H1 (cell line): ENCODE data around the gene TCF7L2. TPM values are rescaled to one million over a fixed set of nuclear protein-coding genes. Genes with fewer than 3 reads are reported as not detected.
A peak's percentile ranks its signal among the peaks of the same experiment; 100 is the strongest.

Experiments
- CTCF ChIA-PET: fragments of 300-600 bp; sonication (Branson Sonifier 250); formaldehyde crosslinking; loops from one replicate; lab custom pipeline; 2021; ENCODE audit not compliant: partially characterized antibody; lab: Charles Lee
- POLR2A ChIA-PET: fragments of 300-600 bp; sonication (Branson Sonifier 250); formaldehyde crosslinking; loops from one replicate; lab custom pipeline; 2021; ENCODE audit warnings: inconsistent platforms; ENCODE audit not compliant: partially characterized antibody; lab: Charles Lee
- DNase-seq, 2 experiments: peaks; one replicate each; pipeline versions ENCODE4 v3.0.0 to v3.0.0-alpha.2; 2010 to 2022; ENCODE audit warnings: low spot score in 2 of 2, low read depth in 1 of 2, mixed read lengths in 1 of 2
- FAIRE-seq: peaks from 2 replicates; lab custom pipeline; 2011; peaks lifted over from hg19 to GRCh38; lab: Jason Lieb, UNC
- H2AFZ ChIP-seq: 2 replicates; pipeline ENCODE4 v1.8.1; 2012; ENCODE audit warnings: low read length, inconsistent platforms
- H2AK5ac ChIP-seq: 2 replicates; pipeline ENCODE4 v1.6.1; 2013; ENCODE audit warnings: low read depth, low read length
- H2BK120ac ChIP-seq: replicated peaks from 2 replicates; pipeline ENCODE3; 2013; ENCODE audit warnings: low read depth, low read length, inconsistent platforms
- H2BK12ac ChIP-seq: 2 replicates; pipeline ENCODE4 v1.6.1; 2013; ENCODE audit warnings: low read depth, low read length
- H2BK15ac ChIP-seq: 2 replicates; pipeline ENCODE4 v1.6.1; 2013; ENCODE audit warnings: low read length
- H2BK20ac ChIP-seq: 2 replicates; pipeline ENCODE4 v1.6.1; 2013; ENCODE audit warnings: low read length
- H2BK5ac ChIP-seq: 2 replicates; pipeline ENCODE4 v1.6.1; 2013; ENCODE audit warnings: low read depth, low read length
- H3K14ac ChIP-seq: 2 replicates; pipeline ENCODE4 v1.6.1; 2013; ENCODE audit warnings: inconsistent platforms; ENCODE audit not compliant: insufficient read length
- H3K18ac ChIP-seq: 2 replicates; pipeline ENCODE4 v1.6.1; 2013; ENCODE audit warnings: low read length; ENCODE audit errors: extremely low read depth
- H3K23ac ChIP-seq: 2 replicates; pipeline ENCODE4 v1.6.1; 2013; ENCODE audit warnings: inconsistent platforms; ENCODE audit not compliant: insufficient read length
- H3K23me2 ChIP-seq: 2 replicates; pipeline ENCODE4 v1.6.1; 2013; ENCODE audit warnings: low read depth, low read length
- H3K27ac ChIP-seq: 2 replicates; pipeline ENCODE4 v1.6.1; 2011; ENCODE audit warnings: low read depth, low read length, inconsistent platforms
- H3K27me3 ChIP-seq, 4 experiments: replicated peaks in 1 of 4; 1 replicate in 1 of 4; 2 replicates in 3 of 4; pipeline versions ENCODE4 v1.6.1 to v1.8.1; 2011 to 2013; ENCODE audit warnings: low read length in 3 of 4, mild to moderate bottlenecking in 3 of 4, inconsistent platforms in 2 of 4, mixed read lengths in 2 of 4, moderate library complexity in 1 of 4; ENCODE audit not compliant: control insufficient read depth in 3 of 4, insufficient read depth in 3 of 4; ENCODE audit errors: extremely low read depth in 1 of 4
- H3K36me3 ChIP-seq, 4 experiments: 2 replicates each; pipeline versions ENCODE4 v1.6.1 to v1.8.1; 2011 to 2013; ENCODE audit warnings: mild to moderate bottlenecking in 4 of 4, low read length in 3 of 4, moderate library complexity in 2 of 4, control low read depth in 1 of 4, inconsistent platforms in 1 of 4; ENCODE audit not compliant: insufficient read depth in 4 of 4, control insufficient read depth in 2 of 4
- H3K4ac ChIP-seq: replicated peaks from 2 replicates; pipeline ENCODE3; 2013; ENCODE audit warnings: low read length, low read depth, mixed read lengths, inconsistent platforms; ENCODE audit not compliant: insufficient read length
- H3K4me1 ChIP-seq, 4 experiments: replicated peaks in 1 of 4; 1 replicate in 1 of 4; 2 replicates in 3 of 4; pipeline versions ENCODE4 v1.6.1 to v1.8.1; 2011 to 2013; ENCODE audit warnings: low read length in 3 of 4, inconsistent platforms in 2 of 4, mixed read lengths in 1 of 4; ENCODE audit not compliant: insufficient read depth in 4 of 4, control insufficient read depth in 3 of 4
- H3K4me2 ChIP-seq, 2 experiments: 2 replicates each; pipeline versions ENCODE4 v1.6.1 to v1.8.1; 2011 to 2013; ENCODE audit warnings: low read depth in 2 of 2, low read length in 2 of 2, control low read depth in 1 of 2, inconsistent platforms in 1 of 2, mild to moderate bottlenecking in 1 of 2; ENCODE audit not compliant: insufficient read depth in 1 of 2
- H3K4me3 ChIP-seq, 4 experiments: fragments of 200-600, 300-600 bp in 1 of 4; sonication (generic), shearing (Covaris generic), sonication (Bioruptor Twin) in 1 of 4; 2 replicates each; pipeline versions ENCODE4 v1.5.1 to v1.8.1; 2011 to 2016; ENCODE audit warnings: low read length in 4 of 4, low read depth in 3 of 4, control low read depth in 2 of 4, inconsistent platforms in 2 of 4, mild to moderate bottlenecking in 2 of 4, mixed read lengths in 1 of 4, moderate library complexity in 1 of 4; ENCODE audit not compliant: insufficient read depth in 2 of 4; ENCODE audit errors: extremely low read depth in 1 of 4
- H3K56ac ChIP-seq: replicated peaks from 2 replicates; pipeline ENCODE3; 2013; ENCODE audit warnings: low read depth, mild to moderate bottlenecking, mixed read lengths, low read length, inconsistent platforms; ENCODE audit not compliant: insufficient read length
- H3K79me1 ChIP-seq: 2 replicates; pipeline ENCODE4 v1.6.1; 2013; ENCODE audit warnings: low read depth, low read length, control low read depth
- H3K79me2 ChIP-seq, 2 experiments: 2 replicates each; pipeline versions ENCODE4 v1.6.1 to v1.8.1; 2012 to 2013; ENCODE audit warnings: low read length in 2 of 2, mild to moderate bottlenecking in 2 of 2, inconsistent platforms in 1 of 2; ENCODE audit not compliant: insufficient read depth in 2 of 2, control insufficient read depth in 1 of 2
- H3K9ac ChIP-seq, 4 experiments: replicated peaks in 1 of 4; 1 replicate in 1 of 4; 2 replicates in 3 of 4; pipeline versions ENCODE4 v1.6.1 to v1.8.1; 2011 to 2013; ENCODE audit warnings: low read depth in 3 of 4, low read length in 3 of 4, control low read depth in 2 of 4, mild to moderate bottlenecking in 2 of 4, moderate library complexity in 2 of 4, inconsistent platforms in 1 of 4; ENCODE audit errors: extremely low read depth in 1 of 4
- H3K9me3 ChIP-seq, 2 experiments: 2 replicates each; pipeline versions ENCODE4 v1.6.1 to v1.8.1; 2012 to 2013; ENCODE audit warnings: mild to moderate bottlenecking in 2 of 2, moderate library complexity in 2 of 2, control low read depth in 1 of 2, inconsistent platforms in 1 of 2, low read depth in 1 of 2, low read length in 1 of 2, mixed read lengths in 1 of 2; ENCODE audit not compliant: insufficient read depth in 2 of 2
- H4K20me1 ChIP-seq, 2 experiments: replicated peaks in 1 of 2; 2 replicates each; pipeline versions ENCODE3 to v1.8.1; 2011 to 2013; ENCODE audit warnings: inconsistent platforms in 2 of 2, low read length in 2 of 2, mild to moderate bottlenecking in 1 of 2; ENCODE audit not compliant: insufficient read depth in 2 of 2, control insufficient read depth in 1 of 2
- H4K5ac ChIP-seq: 2 replicates; pipeline ENCODE4 v1.6.1; 2013; ENCODE audit warnings: low read length, low read depth, mixed read lengths, inconsistent platforms; ENCODE audit not compliant: insufficient read length
- H4K8ac ChIP-seq: 2 replicates; pipeline ENCODE4 v1.8.0; 2013; ENCODE audit warnings: mild to moderate bottlenecking, moderate library complexity, low read length, inconsistent platforms; ENCODE audit not compliant: insufficient read depth; ENCODE audit errors: extremely low read depth
- H4K91ac ChIP-seq: replicated peaks from 2 replicates; pipeline ENCODE3; 2013; ENCODE audit warnings: low read length, mixed read lengths, inconsistent platforms; ENCODE audit not compliant: insufficient read length
- CBX5 ChIP-seq: fragments of 300-800, 300-1000 bp; sonication (generic); IDR thresholded peaks from 2 replicates; pipeline ENCODE4 v1.7.1; 2016; ENCODE audit warnings: antibody characterized with exemption, low read length, low read depth
- CHD1 ChIP-seq: IDR thresholded peaks from 2 replicates; pipeline ENCODE4 v1.6.1; 2012; ENCODE audit warnings: low read depth, low read length, improper control_type of control experiment
- CTBP2 ChIP-seq: IDR thresholded peaks from 2 replicates; pipeline ENCODE4 v1.7.0; 2011; ENCODE audit warnings: borderline replicate concordance, mild to moderate bottlenecking, moderate library complexity, mixed read lengths, low read length; ENCODE audit not compliant: insufficient read depth, insufficient read length
- KDM5A ChIP-seq: fragments of 200-600 bp; IDR thresholded peaks from 2 replicates; pipeline ENCODE4 v1.7.1; 2012; ENCODE audit warnings: mild to moderate bottlenecking, low read length, inconsistent platforms, mixed read lengths
- TAF7 ChIP-seq: optimal IDR thresholded peaks from 2 replicates; pipeline ENCODE3; 2011; ENCODE audit warnings: low read depth, mild to moderate bottlenecking, inconsistent platforms, low read length, moderate library complexity, borderline replicate concordance
- WGBS, 2 experiments: shearing (Covaris generic) in 1 of 2; methylation state at CpG; one replicate each; pipeline versions ENCODE4 v1.1.6 to v1.1.7; 2013 to 2015; ENCODE audit warnings: low lambda C conversion rate in 2 of 2, mixed read lengths in 2 of 2, inconsistent platforms in 1 of 2, low coverage in 1 of 2, missing lambda C conversion rate in 1 of 2; ENCODE audit not compliant: insufficient replicate concordance in 2 of 2, insufficient coverage in 1 of 2, insufficient read length in 1 of 2; ENCODE audit errors: extremely low coverage in 1 of 2, missing lambda C conversion rate in 1 of 2; 5-methylcytosine and 5-hydroxymethylcytosine counted together
- polyA plus RNA-seq, 7 experiments: library from polyadenylated mRNA; depleted of rRNA in 3 of 7; stranded (reverse) in 5 of 7; unstranded in 2 of 7; fragments of >200 nt in 5 of 7; fragments of 200-250 nt in 2 of 7; gene quantifications; 1 replicate in 5 of 7; 2 replicates in 1 of 7; 4 replicates in 1 of 7; pipeline versions ENCODE4 v1.2.1 to v1.2.3, GENCODE V29; 2011 to 2013; ENCODE audit warnings: missing spikeins in 2 of 7, mixed read lengths in 2 of 7
- total RNA-seq: library from RNA; stranded (reverse); fragmentation: NEBNext Ultra II Directional; extraction: Animal tissue kit (Norgen Biotek cat#: 25700); gene quantifications from 2 replicates; pipeline ENCODE4 v1.2.1, GENCODE V29; 2021
- TF ChIP-seq, protein P1 (sequence below): IDR thresholded peaks from 2 replicates; pipeline ENCODE4 v1.6.1; 2012; ENCODE audit warnings: low read length, inconsistent platforms
- TF ChIP-seq, protein P2 (sequence below): IDR thresholded peaks from 2 replicates; pipeline ENCODE4 v1.6.1; 2011; ENCODE audit warnings: low read length, improper control_type of control experiment
- TF ChIP-seq, protein P3 (sequence below): IDR thresholded peaks from 2 replicates; pipeline ENCODE4 v1.6.1; 2011; ENCODE audit warnings: low read depth, mild to moderate bottlenecking, low read length; ENCODE audit not compliant: insufficient read depth

TCF7L2 gene
- total and polyA plus RNA-seq, 2 of the 8 experiments (the other 6 are each of a cell fraction or from before 2014, with no cell fraction given) = 33.9 to 67.3 TPM

DNA sequence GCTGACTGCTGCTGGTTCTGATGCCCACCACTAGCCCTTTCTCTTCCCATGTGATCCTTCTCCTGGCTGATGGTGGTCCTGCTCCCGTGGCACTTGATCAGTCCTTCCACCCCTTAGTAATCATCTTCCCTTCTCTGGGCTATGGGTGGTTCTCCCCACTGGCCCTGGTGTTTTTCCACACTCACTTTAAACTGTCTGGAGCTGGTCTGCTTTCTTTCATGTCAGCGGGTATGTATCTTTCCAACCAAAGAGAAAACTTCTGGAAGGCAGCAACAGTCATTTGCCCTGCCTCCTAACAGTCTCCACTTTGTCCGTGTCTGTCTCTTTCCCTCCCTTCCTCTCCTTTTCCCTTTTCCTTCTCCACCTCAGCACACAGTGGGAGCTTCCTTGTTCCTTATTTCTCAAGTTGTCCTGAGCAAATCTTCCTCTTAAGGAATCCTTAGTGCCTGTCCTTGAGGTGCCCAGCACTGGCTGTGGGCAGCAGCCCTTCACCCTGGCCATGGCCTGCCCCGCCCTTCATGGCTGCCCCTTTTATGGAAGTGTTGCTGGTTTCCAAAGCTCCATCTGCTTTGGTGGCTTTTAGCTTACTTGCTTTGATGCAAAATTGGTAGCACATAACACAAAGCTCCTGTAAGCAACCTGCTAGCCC is 189.0 kb downstream of the TCF7L2 start:
- peaks cover 6 to 8% of the 10 kb centered on the region in 2 experiments for H4K20me1 ChIP-seq
- no peak overlapping the region; a peak in 1 of 4 replicates for H3K4me2 ChIP-seq
- peaks cover 9 to 35% (median 17%) of the 10 kb centered on the region in 4 experiments for H3K36me3 ChIP-seq
- TF ChIP-seq, protein P1, sequence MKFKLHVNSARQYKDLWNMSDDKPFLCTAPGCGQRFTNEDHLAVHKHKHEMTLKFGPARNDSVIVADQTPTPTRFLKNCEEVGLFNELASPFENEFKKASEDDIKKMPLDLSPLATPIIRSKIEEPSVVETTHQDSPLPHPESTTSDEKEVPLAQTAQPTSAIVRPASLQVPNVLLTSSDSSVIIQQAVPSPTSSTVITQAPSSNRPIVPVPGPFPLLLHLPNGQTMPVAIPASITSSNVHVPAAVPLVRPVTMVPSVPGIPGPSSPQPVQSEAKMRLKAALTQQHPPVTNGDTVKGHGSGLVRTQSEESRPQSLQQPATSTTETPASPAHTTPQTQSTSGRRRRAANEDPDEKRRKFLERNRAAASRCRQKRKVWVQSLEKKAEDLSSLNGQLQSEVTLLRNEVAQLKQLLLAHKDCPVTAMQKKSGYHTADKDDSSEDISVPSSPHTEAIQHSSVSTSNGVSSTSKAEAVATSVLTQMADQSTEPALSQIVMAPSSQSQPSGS = no peak
- TF ChIP-seq CBX5 (no peak), CHD1 (no peak), CTBP2 (no peak), TAF7 (no peak), KDM5A (no peak)
- TF ChIP-seq, protein P2, sequence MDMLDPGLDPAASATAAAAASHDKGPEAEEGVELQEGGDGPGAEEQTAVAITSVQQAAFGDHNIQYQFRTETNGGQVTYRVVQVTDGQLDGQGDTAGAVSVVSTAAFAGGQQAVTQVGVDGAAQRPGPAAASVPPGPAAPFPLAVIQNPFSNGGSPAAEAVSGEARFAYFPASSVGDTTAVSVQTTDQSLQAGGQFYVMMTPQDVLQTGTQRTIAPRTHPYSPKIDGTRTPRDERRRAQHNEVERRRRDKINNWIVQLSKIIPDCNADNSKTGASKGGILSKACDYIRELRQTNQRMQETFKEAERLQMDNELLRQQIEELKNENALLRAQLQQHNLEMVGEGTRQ = no peak
- TF ChIP-seq, protein P3, sequence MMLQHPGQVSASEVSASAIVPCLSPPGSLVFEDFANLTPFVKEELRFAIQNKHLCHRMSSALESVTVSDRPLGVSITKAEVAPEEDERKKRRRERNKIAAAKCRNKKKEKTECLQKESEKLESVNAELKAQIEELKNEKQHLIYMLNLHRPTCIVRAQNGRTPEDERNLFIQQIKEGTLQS = no peak

More for the DNA sequence above, 189.0 kb downstream of the TCF7L2 start:
- H3K4me3 ChIP-seq = no peak overlapping the region
- no peak overlapping the region for H3K4ac ChIP-seq
- H2BK20ac ChIP-seq = no peak overlapping the region
- H2BK5ac ChIP-seq = no peak overlapping the region; the same call in 1 of the 2 replicates
- no peak overlapping the region for H2BK12ac ChIP-seq
- no peak overlapping the region for H4K8ac ChIP-seq
- no peak overlapping the region for H3K23ac ChIP-seq
- no peak overlapping the region; the same call in 1 of the 2 replicates for H3K18ac ChIP-seq
- H4K91ac ChIP-seq = no peak overlapping the region
- H3K79me2 ChIP-seq = peaks cover 0 to 67% of the 10 kb centered on the region in 2 experiments; a peak in 3 of 4 replicates
- no peak for DNase-seq
- no peak overlapping the region for H3K27ac ChIP-seq
- no peak overlapping the region for H4K5ac ChIP-seq
- H2BK120ac ChIP-seq = no peak overlapping the region
- no peaks in the 10 kb centered on the region for H3K9me3 ChIP-seq
- peaks cover 22 to 45% (median 42%) of the 10 kb centered on the region in 4 experiments for H3K4me1 ChIP-seq
- no peak overlapping the region for H3K56ac ChIP-seq
- H2AK5ac ChIP-seq = no peak overlapping the region; the same call in 1 of the 2 replicates
- POLR2A ChIA-PET = no interaction called here
- no peak for FAIRE-seq
- H2AFZ ChIP-seq = no peak overlapping the region
- peaks cover 21% of the 10 kb centered on the region for H3K79me1 ChIP-seq
- no peaks in the 10 kb centered on the region for H3K27me3 ChIP-seq
- H2BK15ac ChIP-seq = 0 out of 2 replicates have a peak overlapping the region, but pooled peaks have one; percentile 40
- no peak overlapping the region for H3K14ac ChIP-seq
- CTCF ChIA-PET = interaction anchor here (0.6 to 2.2 kb wide), 13 partner anchors 8 to 176 kb away, joined by 3 to 10 read pairs (median 4); no protein-coding TSS in a partner anchor
- H3K23me2 ChIP-seq = no peaks in the 10 kb centered on the region; the same call in none of the 2 replicates
- no peak overlapping the region for H3K9ac ChIP-seq
- WGBS, 2 experiments = 94% methylated on average over 4 of the region's 4 CpGs; no CpG with 5 or more reads in 1 of the 2 experiments
